NB4 (cell line): ENCODE data around the gene ARID1B.

Experiments
- MYC ChIP-seq: IDR thresholded peaks from 2 replicates; pipeline ENCODE4 v1.6.1; 2011; ENCODE audit warnings: low read depth, low read length
- POLR2A ChIP-seq: IDR thresholded peaks from 2 replicates; pipeline ENCODE4 v1.6.1; 2011; ENCODE audit warnings: mild to moderate bottlenecking; ENCODE audit not compliant: insufficient read length; ENCODE audit errors: extremely low read depth
- TF ChIP-seq, protein P1 (sequence below): IDR thresholded peaks from one replicate; pipeline ENCODE4 v1.5.1; 2012; ENCODE audit warnings: low read depth, low read length

DNA sequence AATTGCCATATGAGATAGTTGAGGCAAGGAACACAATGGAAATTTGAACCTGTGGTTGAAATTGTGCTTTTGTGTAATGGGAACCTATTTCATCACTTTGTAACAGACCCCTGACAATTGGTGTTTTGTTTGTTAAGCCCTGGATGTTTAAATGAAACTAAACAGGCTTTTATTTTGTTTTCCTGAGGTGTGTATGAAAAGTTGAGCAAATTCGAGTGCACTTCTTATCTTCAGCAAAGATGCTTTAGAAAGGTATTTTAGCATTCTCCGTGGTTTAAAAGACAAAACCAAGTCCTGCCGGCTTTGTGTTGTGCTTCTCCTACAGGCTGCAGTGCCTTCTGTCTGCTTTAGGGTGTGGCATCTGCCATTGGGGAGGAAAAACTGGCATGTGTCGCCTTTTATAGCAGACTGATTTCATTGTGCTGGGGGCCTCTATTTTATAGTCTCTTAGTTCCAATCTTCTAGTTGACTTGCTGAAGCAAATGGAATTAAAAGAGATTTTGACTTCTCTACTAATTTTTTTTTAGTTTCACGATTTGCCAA, 2.2 kb upstream of the ARID1B start:
- TF ChIP-seq, protein P1, sequence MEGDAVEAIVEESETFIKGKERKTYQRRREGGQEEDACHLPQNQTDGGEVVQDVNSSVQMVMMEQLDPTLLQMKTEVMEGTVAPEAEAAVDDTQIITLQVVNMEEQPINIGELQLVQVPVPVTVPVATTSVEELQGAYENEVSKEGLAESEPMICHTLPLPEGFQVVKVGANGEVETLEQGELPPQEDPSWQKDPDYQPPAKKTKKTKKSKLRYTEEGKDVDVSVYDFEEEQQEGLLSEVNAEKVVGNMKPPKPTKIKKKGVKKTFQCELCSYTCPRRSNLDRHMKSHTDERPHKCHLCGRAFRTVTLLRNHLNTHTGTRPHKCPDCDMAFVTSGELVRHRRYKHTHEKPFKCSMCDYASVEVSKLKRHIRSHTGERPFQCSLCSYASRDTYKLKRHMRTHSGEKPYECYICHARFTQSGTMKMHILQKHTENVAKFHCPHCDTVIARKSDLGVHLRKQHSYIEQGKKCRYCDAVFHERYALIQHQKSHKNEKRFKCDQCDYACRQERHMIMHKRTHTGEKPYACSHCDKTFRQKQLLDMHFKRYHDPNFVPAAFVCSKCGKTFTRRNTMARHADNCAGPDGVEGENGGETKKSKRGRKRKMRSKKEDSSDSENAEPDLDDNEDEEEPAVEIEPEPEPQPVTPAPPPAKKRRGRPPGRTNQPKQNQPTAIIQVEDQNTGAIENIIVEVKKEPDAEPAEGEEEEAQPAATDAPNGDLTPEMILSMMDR = no peak
- TF ChIP-seq MYC (no peak), POLR2A (no peak)
